ENCODE measurements around the gene UFC1. TPM values are rescaled to one million over a fixed set of nuclear protein-coding genes. Genes with fewer than 3 reads are reported as not detected.

UFC1 gene
- total RNA-seq, 1 donor from 2014 or later = 91.0 TPM

DNA sequence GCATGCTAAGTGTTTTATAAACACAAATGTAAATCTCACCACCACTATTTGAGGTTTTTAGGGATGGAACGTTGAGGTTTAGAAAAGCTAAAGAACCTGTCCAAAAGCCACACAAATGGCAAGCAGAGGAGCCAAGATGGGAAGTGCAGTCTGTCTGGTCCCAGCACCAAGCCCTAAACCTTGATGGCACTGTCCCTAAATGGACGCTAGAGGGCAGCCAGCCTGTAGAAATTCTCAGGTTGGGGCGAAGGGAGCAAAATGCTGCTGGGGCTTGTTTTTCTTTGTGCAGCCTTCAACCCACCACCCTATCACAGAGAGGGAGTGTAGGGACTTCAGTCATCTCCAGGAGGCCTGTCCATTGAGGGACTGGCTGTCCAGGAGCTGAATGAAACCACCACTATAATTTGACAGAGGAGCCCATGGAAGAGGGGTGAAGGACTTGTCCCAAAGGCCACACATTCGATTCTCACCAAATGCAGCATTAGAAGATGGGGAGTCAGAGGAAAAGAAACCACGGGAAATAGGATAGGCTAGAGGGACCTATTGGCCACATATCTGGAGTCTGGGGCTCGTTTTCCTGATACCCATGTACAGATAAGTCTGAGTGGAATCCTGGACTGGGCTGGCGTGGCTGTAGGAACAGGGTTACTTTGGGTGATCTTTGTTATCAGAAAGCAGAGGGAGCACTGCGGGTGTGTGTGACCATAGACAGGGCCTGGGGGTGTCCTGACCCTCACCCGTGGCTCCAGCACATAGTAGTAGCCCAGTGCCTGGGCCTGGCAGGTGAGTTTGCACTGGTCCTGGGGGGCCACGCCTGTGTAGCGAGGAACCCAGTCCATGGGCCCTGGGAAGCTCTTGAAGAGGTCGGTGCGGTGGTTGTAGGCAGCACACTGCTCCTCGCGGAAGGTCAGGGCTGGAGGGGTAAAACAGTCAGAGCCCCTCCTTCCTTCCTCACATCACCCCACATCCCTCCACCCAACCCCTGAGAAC is 39.0 kb downstream of the UFC1 start:
- peaks cover 12% of the 10 kb centered on the region for H3K4me1 Mint-ChIP-seq (ENCODE audit: low read depth, unreplicated experiment)
- Histone ChIP-seq H3K4me1 (ENCODE audit: insufficient read depth, low read length) (peaks cover 13% of the 10 kb centered on the region), H3K4me2 (ENCODE audit: low read length) (no peak overlapping the region), H3K9ac (ENCODE audit: low read length) (no peak overlapping the region), H3K27ac (ENCODE audit: low read depth, low read length) (no peak overlapping the region), H3K79me2 (ENCODE audit: insufficient read depth, low read length) (no peaks in the 10 kb centered on the region), H4K20me1 (ENCODE audit: insufficient read depth, low read length) (no peaks in the 10 kb centered on the region), H3K36me3 (ENCODE audit: insufficient read depth, low read length) (no peaks in the 10 kb centered on the region), H3K4me3 (ENCODE audit: insufficient read depth, low read depth, low read length) (no peak overlapping the region), H2AFZ (ENCODE audit: low read depth, low read length) (no peak overlapping the region), H3K27me3 (ENCODE audit: insufficient read depth, low read length) (no peaks in the 10 kb centered on the region), H3K9me3 (ENCODE audit: insufficient read depth, low read depth, low read length) (no peaks in the 10 kb centered on the region)
- H3K27me3 Mint-ChIP-seq (ENCODE audit: low read depth, unreplicated experiment) = peaks cover 2% of the 10 kb centered on the region
- DNase-seq (ENCODE audit: low read depth) (peak; percentile 27), FAIRE-seq (no peak)
- H3K4me3 Mint-ChIP-seq (ENCODE audit: unreplicated experiment) = no peak overlapping the region
- H3K27ac Mint-ChIP-seq (ENCODE audit: unreplicated experiment) = peak overlapping the region; percentile 71
- TF ChIP-seq EZH2 (IDR thresholded peaks at IDR 0.05; ENCODE audit: insufficient read depth, low read length) (no peak), CTCF (IDR thresholded peaks at IDR 0.05; ENCODE audit: insufficient read depth, low read depth, low read length) (peak; percentile 95)
- H3K36me3 Mint-ChIP-seq (ENCODE audit: low read depth, unreplicated experiment) = no peaks in the 10 kb centered on the region
- H3K9me3 Mint-ChIP-seq (ENCODE audit: unreplicated experiment) = no peaks in the 10 kb centered on the region

DNA sequence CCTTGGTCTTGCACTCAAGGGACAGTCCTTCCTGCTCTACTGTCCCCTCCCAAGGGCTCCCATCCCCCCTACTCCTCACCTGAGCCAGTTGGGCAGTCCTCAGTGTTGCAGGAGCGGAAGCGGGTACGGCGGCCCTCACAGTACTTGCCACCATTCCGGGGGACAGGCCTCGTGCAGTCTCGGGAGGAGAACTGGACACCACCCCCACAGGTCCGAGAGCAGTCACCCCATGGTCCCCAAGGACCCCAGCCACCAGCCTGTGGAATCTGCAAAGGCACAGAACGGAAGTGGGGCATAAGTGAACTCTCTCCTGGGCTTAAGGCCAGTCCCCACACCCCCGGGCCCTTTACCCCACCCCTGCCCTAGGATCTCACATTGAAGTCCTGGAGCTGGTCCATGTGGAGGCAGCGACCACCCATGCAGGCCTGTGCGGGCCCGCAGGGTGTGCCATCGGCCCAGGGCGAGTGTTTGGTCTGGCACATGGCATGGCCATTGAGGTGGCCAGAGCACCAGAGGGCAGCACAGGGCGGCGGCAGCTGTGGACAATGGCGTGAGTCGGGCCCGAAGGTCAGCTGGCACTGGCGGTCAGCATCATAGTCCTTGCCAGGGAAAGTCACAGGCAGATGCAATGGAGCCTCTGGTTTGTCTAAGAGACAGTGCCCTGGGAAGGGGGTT is 39.9 kb downstream of the UFC1 start:
- Mint-ChIP-seq H3K36me3 (ENCODE audit: low read depth, unreplicated experiment) (no peaks in the 10 kb centered on the region), H3K9me3 (ENCODE audit: unreplicated experiment) (no peaks in the 10 kb centered on the region), H3K4me1 (ENCODE audit: low read depth, unreplicated experiment) (peaks cover 12% of the 10 kb centered on the region), H3K27ac (ENCODE audit: unreplicated experiment) (no peak overlapping the region), H3K27me3 (ENCODE audit: low read depth, unreplicated experiment) (peaks cover 2% of the 10 kb centered on the region), H3K4me3 (ENCODE audit: unreplicated experiment) (no peak overlapping the region)
- Histone ChIP-seq H3K27me3 (ENCODE audit: insufficient read depth, low read length) (no peaks in the 10 kb centered on the region), H3K9ac (ENCODE audit: low read length) (no peak overlapping the region), H3K36me3 (ENCODE audit: insufficient read depth, low read length) (no peaks in the 10 kb centered on the region), H3K4me3 (ENCODE audit: insufficient read depth, low read depth, low read length) (no peak overlapping the region), H3K79me2 (ENCODE audit: insufficient read depth, low read length) (no peaks in the 10 kb centered on the region), H4K20me1 (ENCODE audit: insufficient read depth, low read length) (no peaks in the 10 kb centered on the region), H3K4me2 (ENCODE audit: low read length) (no peak overlapping the region), H2AFZ (ENCODE audit: low read depth, low read length) (no peak overlapping the region), H3K27ac (ENCODE audit: low read depth, low read length) (no peak overlapping the region), H3K4me1 (ENCODE audit: insufficient read depth, low read length) (peaks cover 20% of the 10 kb centered on the region), H3K9me3 (ENCODE audit: insufficient read depth, low read depth, low read length) (no peaks in the 10 kb centered on the region)
- FAIRE-seq (no peak), DNase-seq (ENCODE audit: low read depth) (no peak)
- TF ChIP-seq EZH2 (IDR thresholded peaks at IDR 0.05; ENCODE audit: insufficient read depth, low read length) = no peak
- no peak for TF ChIP-seq CTCF (IDR thresholded peaks at IDR 0.05; ENCODE audit: insufficient read depth, low read depth, low read length)
